K562 (cell line): ENCODE results near the gene MALRD1. TPM values are rescaled to one million over a fixed set of nuclear protein-coding genes. Genes with fewer than 3 reads are reported as not detected.

Experiments
- ATAC-seq: fragments of 200-7000 bp; cut with Tn5 transposase; 3 replicates; pipeline ENCODE4 v1.9.1; 2020; ENCODE audit warnings: moderate library complexity
- BruUV-seq: library from RNA; stranded (reverse); fragments of 400-500 nt; replicated peaks from 2 replicates; lab custom pipeline; 2021; lab: Mats Ljungman, UMichigan
- CTCF ChIA-PET: fragments of 300-600 bp; formaldehyde crosslinking; extraction: SDS; loops from one replicate; lab custom pipeline; 2021; ENCODE audit warnings: low intra/inter-chr PET ratio; lab: Yijun Ruan, JAX
- POLR2A ChIA-PET: fragments of 300-600, 350-650 bp; sonication (Branson Sonifier 250); formaldehyde crosslinking; extraction: SDS; loops from one replicate; lab custom pipeline; 2021; ENCODE audit warnings: antibody characterized with exemption, inconsistent platforms; lab: Yijun Ruan, JAX
- DNase-seq, 4 experiments: peaks; one replicate each; pipeline versions ENCODE4 v3.0.0 to v3.0.0-alpha.2; 2011 to 2018; ENCODE audit warnings: low spot score in 3 of 4, mixed read lengths in 3 of 4; ENCODE audit errors: extremely low read depth in 1 of 4
- FAIRE-seq: peaks from 2 replicates; lab custom pipeline; 2011; peaks lifted over from hg19 to GRCh38; lab: Jason Lieb, UNC
- H2AFZ ChIP-seq: 2 replicates; pipeline ENCODE4 v1.6.0; 2011; ENCODE audit warnings: low read depth, low read length, control low read depth, inconsistent platforms
- H3K27ac ChIP-seq: fragments of 200-600 bp; 3 replicates; pipeline ENCODE4 v1.8.0; 2011; ENCODE audit warnings: low read depth, mild to moderate bottlenecking, control low read depth, inconsistent platforms, low read length, moderate library complexity, mixed read lengths; ENCODE audit errors: extremely low read depth
- H3K27me3 ChIP-seq, 2 experiments: fragments of 300-600 bp in 1 of 2; 2 replicates in 1 of 2; 3 replicates in 1 of 2; pipeline versions ENCODE4 v1.6.0 to v1.8.0; 2011; ENCODE audit warnings: inconsistent platforms in 2 of 2, low read length in 2 of 2, mild to moderate bottlenecking in 1 of 2, mixed read lengths in 1 of 2, moderate library complexity in 1 of 2; ENCODE audit not compliant: control insufficient read depth in 2 of 2, insufficient read depth in 2 of 2
- H3K36me3 ChIP-seq: fragments of 300-600 bp; 3 replicates; pipeline ENCODE4 v1.8.0; 2011; ENCODE audit warnings: mild to moderate bottlenecking, low read length, inconsistent platforms; ENCODE audit not compliant: control insufficient read depth, insufficient read depth
- H3K4me1 ChIP-seq, 2 experiments: fragments of 200-600 bp in 1 of 2; replicated peaks in 1 of 2; 2 replicates in 1 of 2; 3 replicates in 1 of 2; pipeline versions ENCODE4 v1.5.1 to v1.8.0; 2011; ENCODE audit warnings: inconsistent platforms in 2 of 2, low read length in 2 of 2, mild to moderate bottlenecking in 1 of 2, mixed read lengths in 1 of 2, moderate library complexity in 1 of 2; ENCODE audit not compliant: control insufficient read depth in 2 of 2, insufficient read depth in 2 of 2
- H3K4me2 ChIP-seq: 2 replicates; pipeline ENCODE4 v1.6.1; 2011; ENCODE audit warnings: low read length, control low read depth, inconsistent platforms, mixed read lengths; ENCODE audit not compliant: insufficient read depth
- H3K4me3 ChIP-seq: fragments of 200-600 bp; sonication (generic), shearing (Covaris generic); 2 replicates; pipeline ENCODE4 v1.5.1; 2016; ENCODE audit warnings: control low read depth, inconsistent platforms
- H3K79me2 ChIP-seq: fragments of 200-600 bp; 3 replicates; pipeline ENCODE4 v1.8.0; 2011; ENCODE audit warnings: low read length, inconsistent platforms; ENCODE audit not compliant: control insufficient read depth, insufficient read depth
- H3K9ac ChIP-seq, 2 experiments: 2 replicates each; pipeline versions ENCODE4 v1.6.0 to v1.6.1; 2011; ENCODE audit warnings: low read depth in 2 of 2, low read length in 2 of 2, control low read depth in 1 of 2, inconsistent platforms in 1 of 2, mild to moderate bottlenecking in 1 of 2, mixed read lengths in 1 of 2; ENCODE audit not compliant: insufficient read depth in 1 of 2
- H3K9me1 ChIP-seq: one replicate; pipeline ENCODE4 v1.6.0; 2011; ENCODE audit warnings: inconsistent platforms, mild to moderate bottlenecking, low read length, moderate library complexity; ENCODE audit not compliant: control insufficient read depth, insufficient read depth
- H3K9me3 ChIP-seq: replicated peaks from 2 replicates; pipeline ENCODE4 v1.5.1; 2011; ENCODE audit warnings: low read depth, low read length, inconsistent platforms; ENCODE audit not compliant: control insufficient read depth, insufficient read depth
- H4K20me1 ChIP-seq: replicated peaks from 2 replicates; pipeline ENCODE4 v1.6.1; 2011; ENCODE audit warnings: low read length, inconsistent platforms, mixed read lengths; ENCODE audit not compliant: control insufficient read depth, insufficient read depth
- BDP1 ChIP-seq: IDR thresholded peaks from 3 replicates; pipeline ENCODE4 v1.6.1; 2011; ENCODE audit not compliant: insufficient read length, insufficient read depth
- CC2D1A ChIP-seq: fragments of 450-650 bp; IDR thresholded peaks from 2 replicates; pipeline ENCODE4 v1.6.1; 2017; ENCODE audit warnings: mild to moderate bottlenecking
- HEY1 ChIP-seq: fragments of 250-450 bp; sonication (Bioruptor Pico); IDR thresholded peaks from 2 replicates; pipeline ENCODE4 v1.5.0; 2020; ENCODE audit warnings: mild to moderate bottlenecking, moderate library complexity, borderline replicate concordance
- ILK ChIP-seq: fragments of 450-650 bp; IDR thresholded peaks from 2 replicates; pipeline ENCODE4 v1.6.1; 2016; ENCODE audit warnings: missing genetic modification characterization, low read depth, mild to moderate bottlenecking, missing compliant biosample characterization, moderate library complexity, borderline replicate concordance
- IRF1 ChIP-seq: sonication (generic); formaldehyde crosslinking; IDR thresholded peaks from 2 replicates; pipeline ENCODE4 v1.8.0; 2022; ENCODE audit warnings: missing genetic modification reagents, mild to moderate bottlenecking, borderline replicate concordance
- KDM5B ChIP-seq: fragments of 200-600 bp; sonication (generic); IDR thresholded peaks from 2 replicates; pipeline ENCODE4 v1.6.1; 2012; ENCODE audit warnings: low read depth, mild to moderate bottlenecking, moderate library complexity, low read length, control low read depth, inconsistent platforms; ENCODE audit not compliant: insufficient replicate concordance
- MTA1 ChIP-seq: fragments of 450-650 bp; IDR thresholded peaks from 2 replicates; pipeline ENCODE4 v1.6.1; 2017; ENCODE audit warnings: borderline replicate concordance
- MYC ChIP-seq, 2 experiments: fragments of 250-450 bp in 1 of 2; sonication (Bioruptor Pico) in 1 of 2; IDR thresholded peaks; 2 replicates each; pipeline versions ENCODE4 v1.5.1 to v1.6.1; 2012 to 2021; ENCODE audit warnings: low read depth in 2 of 2, borderline replicate concordance in 1 of 2, improper control_type of control experiment in 1 of 2, low read length in 1 of 2, mild to moderate bottlenecking in 1 of 2, moderate library complexity in 1 of 2
- NR2C1 ChIP-seq, 2 experiments: fragments of 450-650 bp; IDR thresholded peaks; 2 replicates each; pipeline ENCODE4 v1.6.1; 2017; ENCODE audit warnings: mild to moderate bottlenecking in 2 of 2, antibody characterized with exemption in 1 of 2, inconsistent platforms in 1 of 2, missing compliant biosample characterization in 1 of 2, missing genetic modification characterization in 1 of 2
- NUFIP1 ChIP-seq: fragments of 450-650 bp; IDR thresholded peaks from 2 replicates; pipeline ENCODE4 v1.6.1; 2018; ENCODE audit not compliant: partially characterized antibody
- RHOXF2B ChIP-seq: fragments of 250-450 bp; sonication (Bioruptor Pico); conservative IDR thresholded peaks from 2 replicates; pipeline ENCODE4 v1.5.1; 2021
- SNRNP70 ChIP-seq: fragments of 200-400 bp; formaldehyde crosslinking; optimal IDR thresholded peaks from 2 replicates; pipeline ENCODE3; 2017; ENCODE audit warnings: low read depth, low read length
- SUPT5H ChIP-seq: fragments of 450-650 bp; IDR thresholded peaks from 2 replicates; pipeline ENCODE4 v1.6.1; 2016
- ZBTB9 ChIP-seq: fragments of 450-650 bp; formaldehyde crosslinking; IDR thresholded peaks from 2 replicates; pipeline ENCODE4 v1.4.0; 2020; ENCODE audit warnings: mild to moderate bottlenecking, moderate library complexity
- ZNF398 ChIP-seq: fragments of 250-450 bp; sonication (Bioruptor Pico); IDR thresholded peaks from 2 replicates; pipeline ENCODE4 v1.8.0; 2021; ENCODE audit warnings: moderate library complexity, mild to moderate bottlenecking, inconsistent platforms
- ZNF75A ChIP-seq: fragments of 450-650 bp; formaldehyde crosslinking; IDR thresholded peaks from 2 replicates; pipeline ENCODE4 v1.4.0; 2020; ENCODE audit warnings: mild to moderate bottlenecking
- WGBS: fragments of 100-300 bp; shearing (Covaris generic); methylation state at CpG from one replicate; pipeline ENCODE4 v1.1.6; 2016; ENCODE audit warnings: low coverage, mixed read lengths; ENCODE audit not compliant: insufficient coverage; ENCODE audit errors: missing lambda C conversion rate; 5-methylcytosine and 5-hydroxymethylcytosine counted together
- in situ Hi-C: fragments of 300-500 bp; cut with MboI; formaldehyde crosslinking; loops from 4 replicates; pipeline ENCODE4 v1.15.0; 2018; ENCODE audit warnings: inconsistent platforms, mixed read lengths
- intact Hi-C: fragments of 100-400 bp; cut with micrococcal nuclease; formaldehyde crosslinking; loops from 2 replicates; pipeline ENCODE4 v1.14.2; 2022
- polyA plus RNA-seq, 8 experiments: library from polyadenylated mRNA; depleted of rRNA in 4 of 8; stranded (reverse) in 5 of 8; unstranded in 3 of 8; fragments of >200 nt; fragmentation: Nextera tagmentation in 2 of 8; fragmentation: Illumina TruSeq in 1 of 8; extraction: Ambion mirVana in 2 of 8; extraction: Trizol in 1 of 8; gene quantifications; 2 replicates each; pipeline versions ENCODE4 v1.2.1 to v1.2.3, GENCODE V29; 2011 to 2014; ENCODE audit warnings: inconsistent platforms in 1 of 8, missing spikeins in 1 of 8
- total RNA-seq, 7 experiments: library from RNA; depleted of rRNA in 6 of 7; stranded (reverse); fragments of >200 nt in 6 of 7; fragmentation: Illumina TruSeq in 2 of 7; extraction: Trizol in 2 of 7; gene quantifications; 2 replicates each; pipeline versions ENCODE4 v1.2.1 to v1.2.3, GENCODE V29; 2011 to 2021; ENCODE audit warnings: low replicate concordance in 1 of 7
- TF ChIP-seq, protein P1 (sequence below): fragments of 250-450 bp; sonication (Bioruptor Pico); IDR thresholded peaks from 2 replicates; pipeline ENCODE4 v1.4.0; 2020; ENCODE audit warnings: mild to moderate bottlenecking, moderate library complexity

MALRD1 gene
- total and polyA plus RNA-seq, 9 of the 15 experiments (the other 6 are each of a cell fraction or from before 2014, with no cell fraction given) = not detected

- no peak for TF ChIP-seq ZNF398 (CRISPR knock-in tag)
- no peak for TF ChIP-seq RHOXF2B
- TF ChIP-seq, all 486 proteins: peak for 0
Measured at GRCh38 chr10:19048489-19048888, at the start of gene MALRD1 (continued).

GRCh38 chr10:19003341-19003740, 45.3 kb upstream of the MALRD1 start:
- FAIRE-seq (no peak), DNase-seq (no peak), ATAC-seq (no peak)
- CTCF ChIA-PET = no interaction called here
- no peaks in the 10 kb centered on the region for H3K79me2 ChIP-seq
- BruUV-seq = no TSS peak
- no peaks in the 10 kb centered on the region for H3K36me3 ChIP-seq
- no peaks in the 10 kb centered on the region for H3K4me1 ChIP-seq
- no peaks in the 10 kb centered on the region for H3K9me3 ChIP-seq
- H4K20me1 ChIP-seq = no peaks in the 10 kb centered on the region
- H3K9ac ChIP-seq = no peak overlapping the region
- POLR2A ChIA-PET = no interaction called here
- in situ Hi-C loops = no loop called here
- WGBS = 5% methylated on average over 3 of the region's 3 CpGs
- intact Hi-C loops = no loop called here
- H3K27me3 ChIP-seq = no peaks in the 10 kb centered on the region
- no peak overlapping the region for H3K4me3 ChIP-seq
- H3K27ac ChIP-seq = no peak overlapping the region
- H3K9me1 ChIP-seq = no peaks in the 10 kb centered on the region
- no peak overlapping the region for H3K4me2 ChIP-seq
- H2AFZ ChIP-seq = no peak overlapping the region
- TF ChIP-seq ZBTB9 (CRISPR knock-in tag) = no peak
- TF ChIP-seq MTA1 = no peak
- no peak for TF ChIP-seq SUPT5H
- no peak for TF ChIP-seq IRF1 (CRISPR knock-in tag)
- TF ChIP-seq, protein P1, sequence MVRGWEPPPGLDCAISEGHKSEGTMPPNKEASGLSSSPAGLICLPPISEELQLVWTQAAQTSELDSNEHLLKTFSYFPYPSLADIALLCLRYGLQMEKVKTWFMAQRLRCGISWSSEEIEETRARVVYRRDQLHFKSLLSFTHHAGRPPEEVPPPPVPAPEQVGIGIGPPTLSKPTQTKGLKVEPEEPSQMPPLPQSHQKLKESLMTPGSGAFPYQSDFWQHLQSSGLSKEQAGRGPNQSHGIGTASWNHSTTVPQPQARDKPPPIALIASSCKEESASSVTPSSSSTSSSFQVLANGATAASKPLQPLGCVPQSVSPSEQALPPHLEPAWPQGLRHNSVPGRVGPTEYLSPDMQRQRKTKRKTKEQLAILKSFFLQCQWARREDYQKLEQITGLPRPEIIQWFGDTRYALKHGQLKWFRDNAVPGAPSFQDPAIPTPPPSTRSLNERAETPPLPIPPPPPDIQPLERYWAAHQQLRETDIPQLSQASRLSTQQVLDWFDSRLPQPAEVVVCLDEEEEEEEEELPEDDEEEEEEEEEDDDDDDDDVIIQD (CRISPR knock-in tag) = no peak
- no peak for TF ChIP-seq HEY1 (CRISPR knock-in tag)
- no peak for TF ChIP-seq NR2C1 (IDR thresholded peaks at IDR 0.05)
- no peak for TF ChIP-seq NR2C1 (tag; IDR thresholded peaks at IDR 0.05)
- TF ChIP-seq SNRNP70 = no peak
- TF ChIP-seq ILK (tag) = no peak
- no peak for TF ChIP-seq BDP1
- TF ChIP-seq NUFIP1 = no peak
- no peak for TF ChIP-seq KDM5B
- TF ChIP-seq MYC (IDR thresholded peaks at IDR 0.05; ENCODE audit: low read depth, low read length) = no peak
- TF ChIP-seq MYC (CRISPR knock-in tag; IDR thresholded peaks at IDR 0.05; ENCODE audit: borderline replicate concordance, low read depth) = no peak
- no peak for TF ChIP-seq ZNF75A (CRISPR knock-in tag)
- no peak for TF ChIP-seq CC2D1A
